Stomach smooth muscle (tissue), 2 donors: ENCODE results near the gene GBE1.

ENCODE experiments used
- H3K27ac ChIP-seq: one replicate; pipeline ENCODE4 v1.7.0; 2013; ENCODE audit warnings: mild to moderate bottlenecking, low read length, inconsistent platforms
- H3K27me3 ChIP-seq, 2 donors: one replicate each; pipeline ENCODE4 v1.7.0; 2013; ENCODE audit warnings: low read length in 2 of 2; ENCODE audit not compliant: insufficient read depth in 2 of 2, control insufficient read depth in 1 of 2
- H3K36me3 ChIP-seq, 2 donors: one replicate each; pipeline ENCODE4 v1.7.0; 2013; ENCODE audit warnings: low read length in 2 of 2; ENCODE audit not compliant: control insufficient read depth in 2 of 2, insufficient read depth in 2 of 2
- H3K4me1 ChIP-seq: one replicate; pipeline ENCODE4 v1.7.0; 2013; ENCODE audit warnings: low read length; ENCODE audit not compliant: control insufficient read depth, insufficient read depth
- H3K4me3 ChIP-seq, 2 donors: one replicate each; pipeline ENCODE4 v1.7.0; 2013; ENCODE audit warnings: low read length in 2 of 2
- H3K9ac ChIP-seq, 2 donors: one replicate each; pipeline ENCODE4 v1.7.0; 2013; ENCODE audit warnings: low read length in 2 of 2, mild to moderate bottlenecking in 1 of 2
- H3K9me3 ChIP-seq, 2 donors: one replicate each; pipeline ENCODE4 v1.7.0; 2013; ENCODE audit warnings: low read length in 2 of 2; ENCODE audit not compliant: control insufficient read depth in 2 of 2
- donor health status: healthy.
- donor health status: Pancreatic carcinoma.

The GBE1 gene

DNA sequence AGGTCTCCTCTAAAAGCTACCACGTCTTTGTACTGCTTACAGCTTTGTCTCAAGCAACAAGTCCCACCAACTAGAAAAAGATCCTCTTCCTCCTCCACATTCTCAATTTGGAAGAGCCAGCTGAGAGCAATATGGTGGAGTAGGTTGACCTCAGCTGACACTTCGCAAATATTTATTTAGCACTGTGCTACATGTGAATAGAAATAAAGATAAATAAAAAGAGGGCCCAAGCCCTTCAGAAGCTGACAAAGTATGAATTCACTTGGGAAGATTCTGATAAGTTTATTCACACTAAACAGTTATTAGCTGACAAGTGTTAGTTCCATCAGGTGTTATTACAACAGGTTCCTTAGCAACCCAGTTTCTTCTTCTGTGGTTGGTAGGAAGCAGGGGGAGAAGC, 310.3 kb downstream of the GBE1 start:
- Histone ChIP-seq H3K9me3 (no peaks in the 10 kb centered on the region), H3K36me3 (no peaks in the 10 kb centered on the region), H3K4me3 (no peak overlapping the region), H3K27me3 (no peaks in the 10 kb centered on the region), H3K4me1 (no peaks in the 10 kb centered on the region), H3K9ac (no peak overlapping the region), H3K27ac (no peak overlapping the region)

DNA sequence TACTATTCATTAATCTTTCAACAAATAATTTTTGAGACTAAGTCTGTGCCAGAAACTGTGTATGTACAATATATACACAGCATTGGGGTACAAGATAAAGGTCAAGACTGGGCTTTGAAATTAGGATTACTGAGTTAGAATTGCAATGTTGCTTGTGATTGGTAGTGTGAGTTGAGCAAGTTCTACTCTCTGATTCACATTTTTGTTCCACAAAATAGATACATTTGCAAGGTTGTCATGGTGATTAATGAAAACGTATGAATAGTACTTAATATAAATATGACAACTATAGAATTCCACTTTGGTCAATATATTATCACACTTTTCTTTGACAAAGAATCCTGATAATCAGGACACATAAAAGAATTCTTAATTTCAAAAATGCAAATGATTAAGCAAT, 314.6 kb downstream of the GBE1 start:
- Histone ChIP-seq H3K36me3 (no peaks in the 10 kb centered on the region), H3K4me3 (no peak overlapping the region), H3K27ac (no peak overlapping the region), H3K27me3 (no peaks in the 10 kb centered on the region), H3K4me1 (no peaks in the 10 kb centered on the region), H3K9me3 (no peaks in the 10 kb centered on the region), H3K9ac (no peak overlapping the region)

- Histone ChIP-seq H3K4me3 (no peak overlapping the region), H3K9me3 (no peaks in the 10 kb centered on the region), H3K36me3 (no peaks in the 10 kb centered on the region), H3K27me3 (no peaks in the 10 kb centered on the region), H3K9ac (no peak overlapping the region), H3K27ac (no peak overlapping the region), H3K4me1 (no peaks in the 10 kb centered on the region)
These were observed 315.7 kb downstream of the GBE1 start for GRCh38 chr3:81445712-81446111.

DNA sequence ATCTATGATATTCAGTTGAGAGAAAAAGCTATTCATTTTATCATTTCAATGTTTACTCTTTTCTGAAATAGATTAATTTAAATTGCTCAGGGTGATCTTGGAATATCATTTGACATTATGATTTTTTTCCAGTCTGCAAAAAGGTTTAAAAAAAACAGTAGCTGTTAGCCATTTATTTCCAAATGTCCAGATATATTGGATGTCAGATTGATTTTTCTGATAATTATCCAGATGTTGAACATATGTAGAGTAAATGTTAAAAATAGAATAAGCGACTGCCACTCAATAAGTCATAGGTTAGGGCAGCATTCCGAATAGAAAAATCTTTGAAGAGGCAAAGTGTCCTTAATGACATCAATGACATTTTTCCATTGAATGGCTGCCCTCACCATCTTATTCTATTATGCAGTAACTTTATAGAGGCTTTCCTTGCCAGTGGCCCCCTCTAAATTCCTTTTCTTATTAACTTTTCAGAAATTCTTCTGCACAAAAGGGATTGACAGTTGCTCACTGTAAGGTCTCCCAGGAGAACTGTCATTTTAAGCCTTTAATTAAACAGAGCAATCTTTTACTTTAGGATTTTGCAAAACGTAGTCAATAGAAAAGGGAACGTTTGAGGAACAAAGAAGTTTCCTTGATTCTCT, 316.5 kb downstream of the GBE1 start:
- Histone ChIP-seq H3K4me3 (no peak overlapping the region), H3K36me3 (no peaks in the 10 kb centered on the region), H3K27ac (no peak overlapping the region), H3K9me3 (no peaks in the 10 kb centered on the region), H3K4me1 (no peaks in the 10 kb centered on the region), H3K9ac (no peak overlapping the region), H3K27me3 (no peaks in the 10 kb centered on the region)

DNA sequence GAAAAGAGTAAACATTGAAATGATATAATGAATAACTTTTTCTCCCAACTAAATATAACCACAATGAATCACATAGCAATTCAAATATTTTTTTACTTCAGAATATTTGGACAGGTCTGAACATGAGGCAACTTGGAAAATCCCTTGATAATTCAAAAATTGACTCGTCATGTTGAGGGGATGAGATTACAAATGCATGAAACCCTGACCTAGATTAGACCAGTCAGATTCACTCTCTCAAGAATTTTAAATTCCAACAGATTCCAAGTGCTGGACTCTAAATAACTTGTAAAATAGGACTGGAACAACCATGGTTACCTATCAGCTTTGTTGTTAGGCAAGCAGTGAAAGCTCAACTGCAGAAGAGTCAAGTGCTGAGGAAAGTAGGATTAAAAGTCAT, 317.5 kb downstream of the GBE1 start:
- H3K4me3 ChIP-seq, result no peak overlapping the region
- no peak overlapping the region for H3K27ac ChIP-seq
- no peaks in the 10 kb centered on the region for H3K27me3 ChIP-seq
- H3K36me3 ChIP-seq, result no peaks in the 10 kb centered on the region
- no peaks in the 10 kb centered on the region for H3K9me3 ChIP-seq
- no peaks in the 10 kb centered on the region for H3K4me1 ChIP-seq
- H3K9ac ChIP-seq, result no peak overlapping the region

DNA sequence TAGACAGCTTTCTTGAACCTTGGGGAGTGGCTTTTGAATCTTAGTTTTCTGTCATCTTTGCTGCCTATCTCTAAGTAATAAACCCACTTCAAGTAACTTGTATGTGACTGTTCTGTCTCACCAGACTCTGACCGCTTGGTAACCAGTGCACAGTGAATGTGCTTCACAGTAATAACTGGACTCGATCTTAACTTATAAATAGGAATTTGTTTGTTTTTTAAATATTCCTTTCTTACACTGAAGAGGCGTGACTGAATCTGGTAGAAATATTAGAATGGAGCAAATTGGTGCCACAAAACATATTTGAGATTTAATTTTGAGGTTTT, 318.0 kb downstream of the GBE1 start:
- H3K36me3 ChIP-seq, result no peaks in the 10 kb centered on the region
- no peak overlapping the region for H3K9ac ChIP-seq
- H3K9me3 ChIP-seq, result no peaks in the 10 kb centered on the region
- H3K27me3 ChIP-seq, result no peaks in the 10 kb centered on the region
- H3K4me3 ChIP-seq, result no peak overlapping the region
- H3K4me1 ChIP-seq, result no peaks in the 10 kb centered on the region
- no peak overlapping the region for H3K27ac ChIP-seq

- no peak overlapping the region for H3K27ac ChIP-seq
- H3K9ac ChIP-seq, result no peak overlapping the region
- H3K9me3 ChIP-seq, result no peaks in the 10 kb centered on the region
- no peaks in the 10 kb centered on the region for H3K4me1 ChIP-seq
- H3K4me3 ChIP-seq, result no peak overlapping the region
- no peaks in the 10 kb centered on the region for H3K36me3 ChIP-seq
- H3K27me3 ChIP-seq, result no peaks in the 10 kb centered on the region
These were observed 318.5 kb downstream of the GBE1 start for GRCh38 chr3:81442758-81443456.

GRCh38 chr3:81440661-81441060, 320.8 kb downstream of the GBE1 start:
- H3K27ac ChIP-seq, result no peak overlapping the region
- no peaks in the 10 kb centered on the region for H3K4me1 ChIP-seq
- H3K36me3 ChIP-seq, result no peaks in the 10 kb centered on the region
- no peaks in the 10 kb centered on the region for H3K27me3 ChIP-seq
- no peak overlapping the region for H3K9ac ChIP-seq
- no peaks in the 10 kb centered on the region for H3K9me3 ChIP-seq
- no peak overlapping the region for H3K4me3 ChIP-seq
